ENCODE data around the gene CTTNBP2NL.

GRCh38 chr1:112368198-112368597 is 27.8 kb upstream of the CTTNBP2NL start:
- TF ChIP-seq EHMT2 (IDR thresholded peaks at IDR 0.05; ENCODE audit: low read depth) (no peak), POLR2A (IDR thresholded peaks at IDR 0.05; ENCODE audit: low read length) (no peak), CHD4 (IDR thresholded peaks at IDR 0.05; ENCODE audit: borderline replicate concordance) (no peak), RAD21 (conservative IDR thresholded peaks at IDR 0.05 in 1 of 2, IDR thresholded peaks at IDR 0.05 in 1 of 2) (no peak), POLR2AphosphoS2 (conservative IDR thresholded peaks at IDR 0.05; ENCODE audit: low read length) (no peak), NFE2L2 (conservative IDR thresholded peaks at IDR 0.05; ENCODE audit: low read length) (no peak), SMC3 (IDR thresholded peaks at IDR 0.05) (no peak), MAZ (IDR thresholded peaks at IDR 0.05; ENCODE audit: borderline replicate concordance, low read depth, low read length) (no peak), JUNB (IDR thresholded peaks at IDR 0.05) (no peak), RCOR1 (IDR thresholded peaks at IDR 0.05; ENCODE audit: low read depth, low read length) (no peak), RARB (CRISPR knock-in tag; IDR thresholded peaks at IDR 0.05) (no peak)
- TF ChIP-seq, protein P1, sequence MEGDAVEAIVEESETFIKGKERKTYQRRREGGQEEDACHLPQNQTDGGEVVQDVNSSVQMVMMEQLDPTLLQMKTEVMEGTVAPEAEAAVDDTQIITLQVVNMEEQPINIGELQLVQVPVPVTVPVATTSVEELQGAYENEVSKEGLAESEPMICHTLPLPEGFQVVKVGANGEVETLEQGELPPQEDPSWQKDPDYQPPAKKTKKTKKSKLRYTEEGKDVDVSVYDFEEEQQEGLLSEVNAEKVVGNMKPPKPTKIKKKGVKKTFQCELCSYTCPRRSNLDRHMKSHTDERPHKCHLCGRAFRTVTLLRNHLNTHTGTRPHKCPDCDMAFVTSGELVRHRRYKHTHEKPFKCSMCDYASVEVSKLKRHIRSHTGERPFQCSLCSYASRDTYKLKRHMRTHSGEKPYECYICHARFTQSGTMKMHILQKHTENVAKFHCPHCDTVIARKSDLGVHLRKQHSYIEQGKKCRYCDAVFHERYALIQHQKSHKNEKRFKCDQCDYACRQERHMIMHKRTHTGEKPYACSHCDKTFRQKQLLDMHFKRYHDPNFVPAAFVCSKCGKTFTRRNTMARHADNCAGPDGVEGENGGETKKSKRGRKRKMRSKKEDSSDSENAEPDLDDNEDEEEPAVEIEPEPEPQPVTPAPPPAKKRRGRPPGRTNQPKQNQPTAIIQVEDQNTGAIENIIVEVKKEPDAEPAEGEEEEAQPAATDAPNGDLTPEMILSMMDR (IDR thresholded peaks at IDR 0.05) = no peak
- TF ChIP-seq, protein P2, sequence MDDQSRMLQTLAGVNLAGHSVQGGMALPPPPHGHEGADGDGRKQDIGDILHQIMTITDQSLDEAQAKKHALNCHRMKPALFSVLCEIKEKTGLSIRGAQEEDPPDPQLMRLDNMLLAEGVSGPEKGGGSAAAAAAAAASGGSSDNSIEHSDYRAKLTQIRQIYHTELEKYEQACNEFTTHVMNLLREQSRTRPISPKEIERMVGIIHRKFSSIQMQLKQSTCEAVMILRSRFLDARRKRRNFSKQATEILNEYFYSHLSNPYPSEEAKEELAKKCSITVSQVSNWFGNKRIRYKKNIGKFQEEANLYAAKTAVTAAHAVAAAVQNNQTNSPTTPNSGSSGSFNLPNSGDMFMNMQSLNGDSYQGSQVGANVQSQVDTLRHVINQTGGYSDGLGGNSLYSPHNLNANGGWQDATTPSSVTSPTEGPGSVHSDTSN (IDR thresholded peaks at IDR 0.05) = no peak
- TF ChIP-seq, protein P3, sequence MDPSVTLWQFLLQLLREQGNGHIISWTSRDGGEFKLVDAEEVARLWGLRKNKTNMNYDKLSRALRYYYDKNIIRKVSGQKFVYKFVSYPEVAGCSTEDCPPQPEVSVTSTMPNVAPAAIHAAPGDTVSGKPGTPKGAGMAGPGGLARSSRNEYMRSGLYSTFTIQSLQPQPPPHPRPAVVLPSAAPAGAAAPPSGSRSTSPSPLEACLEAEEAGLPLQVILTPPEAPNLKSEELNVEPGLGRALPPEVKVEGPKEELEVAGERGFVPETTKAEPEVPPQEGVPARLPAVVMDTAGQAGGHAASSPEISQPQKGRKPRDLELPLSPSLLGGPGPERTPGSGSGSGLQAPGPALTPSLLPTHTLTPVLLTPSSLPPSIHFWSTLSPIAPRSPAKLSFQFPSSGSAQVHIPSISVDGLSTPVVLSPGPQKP (IDR thresholded peaks at IDR 0.05; ENCODE audit: low read depth, low read length) = no peak
